SK-MEL-5 (cell line): ENCODE results near the gene CDC25B. TPM values are rescaled to one million over a fixed set of nuclear protein-coding genes. Genes with fewer than 3 reads are reported as not detected.
"Not testable (repeated sequence)": the region's sequence is repeated elsewhere in the genome, so short reads cannot be mapped to it uniquely, and the experiment has no call there.

Experiments used
- DNase-seq: peaks from one replicate; pipeline ENCODE4 v3.0.0-alpha.2; 2016; ENCODE audit warnings: low read depth, low spot score
- in situ Hi-C: cut with HindIII; loops from 2 replicates; pipeline ENCODE4 v1.10.0; 2016; ENCODE audit warnings: low sequenced_read_pairs, high pct_unique_total_duplicates, low pct_unique_long_range_greater_than_20kb
- total RNA-seq: library from RNA; depleted of rRNA; stranded (reverse); fragments of >200 nt; shearing (Covaris generic); gene quantifications from 2 replicates; pipeline ENCODE4 v1.2.3, GENCODE V29; 2014

Gene CDC25B
- total RNA-seq, 1 experiment from 2014 or later: 60.7 TPM

DNA sequence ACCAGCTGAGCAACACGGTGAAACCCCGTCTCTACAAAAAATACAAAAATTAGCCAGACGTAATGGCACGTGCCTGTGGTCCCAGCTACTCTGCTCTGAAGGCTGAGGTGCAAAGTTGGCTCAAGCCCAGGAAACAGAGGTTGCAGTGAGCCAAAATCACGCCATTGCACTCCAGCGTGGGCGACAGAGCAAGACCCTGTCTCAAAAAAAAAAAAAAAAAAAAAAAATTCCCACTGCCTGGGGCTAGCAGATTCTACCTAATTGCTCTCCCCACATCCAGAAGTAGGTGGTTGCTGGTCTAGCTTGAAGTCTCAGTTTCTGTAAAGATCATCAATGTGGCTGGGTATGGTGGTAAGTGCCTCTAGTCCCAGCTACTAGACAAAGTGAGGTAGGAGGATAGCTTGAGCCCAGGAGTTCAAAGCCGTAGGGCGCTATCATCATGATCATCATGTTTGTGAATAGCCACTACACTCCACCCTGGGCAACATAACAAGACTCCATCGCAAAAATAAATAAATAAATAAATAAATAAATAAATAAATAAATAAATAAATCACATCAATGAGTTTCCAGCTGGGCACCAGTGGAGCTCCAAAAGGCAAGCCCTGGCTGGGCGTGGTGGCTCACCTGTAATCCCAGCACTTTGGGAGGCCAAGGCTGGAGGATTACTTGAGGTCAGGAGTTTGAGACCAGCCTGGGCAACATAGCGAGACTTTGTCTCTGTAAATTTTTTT is 17.9 kb downstream of the CDC25B start:
- in situ Hi-C loops: no loop called here
- DNase-seq: no peak

DNA sequence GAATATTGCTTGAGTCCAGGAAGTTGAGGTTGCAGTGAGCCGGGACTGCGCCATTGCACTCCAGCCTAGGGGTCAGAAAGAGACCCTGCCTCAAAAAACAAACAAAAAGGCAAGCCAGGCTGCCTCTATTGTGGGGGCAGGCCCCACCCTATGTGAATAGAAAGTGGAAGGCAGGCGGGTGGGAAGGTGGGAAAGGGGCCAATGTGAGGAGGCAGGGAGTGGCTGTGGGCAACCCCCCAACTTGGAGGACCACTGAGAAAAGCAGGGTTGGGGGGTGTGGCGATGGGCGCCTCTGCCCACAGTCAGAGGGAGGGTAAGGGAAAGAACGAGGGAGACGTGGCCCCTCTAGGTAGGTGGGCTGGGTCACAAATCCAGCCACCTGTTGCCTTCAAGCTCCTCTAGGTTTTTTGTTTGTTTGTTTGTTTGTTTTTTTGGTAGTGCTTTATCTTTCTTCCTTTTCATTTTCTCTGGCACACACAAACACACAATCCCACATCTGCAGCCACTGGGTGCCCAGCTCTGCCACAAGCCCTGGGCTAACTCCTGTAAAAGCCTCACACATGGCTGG is 18.9 kb downstream of the CDC25B start:
- in situ Hi-C loops: no loop called here
- DNase-seq: no peak

DNA sequence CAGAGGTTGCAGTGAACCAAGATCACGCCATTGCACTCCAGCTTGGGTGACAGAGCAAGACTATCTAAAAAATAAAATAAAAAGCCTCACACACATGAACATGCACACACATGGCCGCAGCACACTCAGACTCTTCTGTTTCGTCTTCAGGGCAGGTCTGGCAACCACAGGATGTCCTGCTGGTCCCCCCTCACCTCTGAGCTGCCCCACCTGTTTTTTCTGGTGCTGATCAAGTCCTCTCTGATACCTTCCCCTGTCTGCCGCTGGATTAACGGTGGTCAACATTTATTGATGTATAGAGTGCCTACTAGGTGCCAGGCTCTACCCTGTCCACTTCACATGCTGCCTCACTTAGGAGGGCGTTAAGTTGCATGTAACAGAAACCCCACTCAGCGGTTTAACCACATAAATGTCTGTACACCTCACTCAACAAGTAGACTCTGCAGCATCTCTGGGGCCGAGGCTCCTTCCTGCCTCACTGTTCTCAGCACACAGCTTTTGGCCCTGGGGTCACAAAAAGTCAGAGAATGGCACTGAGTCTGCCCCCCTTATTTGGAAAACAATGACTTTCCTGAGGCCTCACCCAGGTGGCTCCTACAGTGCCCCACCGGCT is 19.7 kb downstream of the CDC25B start:
- in situ Hi-C loops: no loop called here
- DNase-seq: no peak

DNA sequence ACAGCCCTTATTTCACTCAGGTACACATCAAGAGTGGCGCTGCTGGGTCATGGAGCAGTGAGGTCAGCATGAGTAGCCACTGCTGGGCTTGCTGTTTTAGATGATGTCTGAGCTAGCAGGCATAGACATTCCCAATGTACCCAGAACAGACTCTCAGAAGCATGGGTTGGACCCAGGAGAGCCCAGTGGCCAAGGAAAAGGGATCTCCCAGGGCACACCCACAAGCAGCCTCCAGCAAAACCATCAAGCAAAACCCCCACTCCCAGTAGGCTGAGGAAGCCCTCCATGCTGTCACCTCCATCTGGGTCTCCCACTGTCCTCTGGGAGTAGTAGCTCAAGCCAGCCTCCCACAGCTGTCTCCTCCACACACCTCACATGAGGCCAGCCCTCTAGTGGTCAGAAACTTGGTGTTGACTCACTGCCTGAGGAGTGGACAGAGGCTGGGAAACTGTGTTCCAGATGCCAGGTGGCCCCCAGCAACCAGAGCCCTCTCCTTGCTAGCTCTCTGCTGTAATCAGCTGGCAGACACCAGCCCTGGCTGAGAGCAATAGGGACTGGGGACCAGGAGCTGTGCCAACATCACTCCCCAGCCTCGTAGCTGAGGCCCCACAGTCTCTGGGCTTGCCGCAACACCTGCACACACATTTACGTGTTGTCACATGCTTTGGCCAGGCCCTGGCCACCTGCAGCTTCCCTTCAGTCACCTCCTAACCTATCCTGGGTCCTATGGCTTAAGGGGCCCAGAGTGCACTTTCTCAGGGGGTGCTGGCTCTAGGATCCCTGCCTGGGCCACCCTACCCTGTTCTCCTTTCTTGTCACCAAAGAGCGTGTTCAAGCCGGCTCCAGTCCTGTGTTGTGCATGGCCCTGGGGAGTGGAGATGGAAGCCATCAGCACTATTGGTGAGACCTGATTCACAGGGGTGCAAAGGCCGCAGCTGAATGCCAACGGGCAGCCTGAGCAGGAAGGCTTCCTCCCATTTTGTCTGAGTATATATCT is 22.3 kb downstream of the CDC25B start:
- in situ Hi-C loops: no loop called here
- peak; percentile 92 for DNase-seq

DNA sequence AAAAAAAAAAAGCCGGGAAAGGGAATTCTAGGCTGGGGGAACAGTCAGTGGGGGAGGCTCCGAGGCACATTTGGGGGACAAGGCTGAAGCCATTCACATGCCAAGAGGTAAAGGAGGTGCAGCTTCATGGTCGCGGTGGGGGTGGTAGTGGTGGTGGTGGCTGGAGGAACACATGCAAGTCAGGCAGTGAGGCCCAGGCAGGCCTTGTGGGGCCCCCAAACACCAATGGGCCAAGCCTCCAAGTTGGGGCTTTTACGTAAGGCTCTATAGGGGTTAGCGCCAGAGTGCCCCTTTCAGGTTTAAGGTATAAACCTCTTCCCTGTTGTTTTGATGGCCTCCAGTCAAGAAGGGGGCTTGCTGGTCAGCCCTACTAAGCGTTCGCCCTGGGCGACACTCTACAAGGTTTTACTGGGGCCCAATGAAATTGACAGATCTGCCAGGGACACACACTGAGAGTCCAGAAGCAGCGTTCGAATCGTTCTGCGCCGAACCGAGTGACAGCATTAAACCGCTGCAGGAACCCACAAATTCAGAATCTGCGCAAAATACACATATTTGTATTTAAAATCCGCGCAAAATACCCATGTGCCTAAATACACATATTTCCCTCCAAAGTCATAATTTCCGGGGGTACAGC is 23.4 kb downstream of the CDC25B start:
- in situ Hi-C loops: no loop called here
- DNase-seq: no peak

DNA sequence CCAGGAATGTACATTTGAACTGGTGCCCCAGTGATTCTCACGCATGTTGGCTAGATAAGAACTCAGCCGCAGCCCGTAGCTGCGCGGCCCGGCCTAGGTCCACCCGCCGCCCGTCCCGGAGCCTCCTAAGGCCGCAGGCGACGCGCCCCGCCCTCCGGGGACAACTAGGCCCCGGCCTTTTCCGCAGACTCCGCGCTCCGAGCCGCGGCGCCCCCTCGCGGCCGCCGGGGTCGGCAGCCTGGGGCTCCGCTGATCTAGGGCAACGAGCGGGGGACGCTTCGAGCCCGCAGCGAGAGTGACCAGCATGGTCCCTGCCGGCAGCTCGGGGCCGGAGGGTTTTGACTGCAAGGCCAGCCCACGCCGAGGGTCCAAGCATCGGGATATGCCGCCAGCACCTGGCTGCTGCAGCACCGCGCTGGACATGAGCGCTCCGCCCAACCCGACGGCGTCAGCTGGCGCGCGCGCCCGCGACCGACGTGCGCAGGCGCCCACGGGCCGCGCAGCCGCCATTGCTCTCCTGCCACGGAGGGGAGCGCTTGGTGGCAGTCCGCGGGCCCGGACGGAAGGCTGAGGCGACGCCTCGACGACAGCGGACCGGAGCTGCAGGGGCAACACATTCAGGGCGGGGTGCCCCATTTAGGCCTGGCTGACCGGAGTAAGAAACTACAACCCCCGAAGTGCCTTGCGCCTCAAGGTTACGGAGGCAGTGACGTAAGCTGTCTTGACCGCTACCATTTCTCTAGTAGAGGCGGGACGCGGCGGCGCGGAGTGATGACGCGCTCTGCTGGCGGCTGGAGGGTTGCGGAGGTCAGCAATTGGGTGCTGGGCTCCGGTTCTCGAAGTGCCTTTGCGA is 24.2 kb downstream of the CDC25B start, which contains the start of gene AP5S1:
TSS of gene AP5S1 (plus strand) at position 500 of the 853 bp plus-strand sequence. CDS start 1,571 bp downstream, outside the sequence.
- peak; percentile 97 for DNase-seq
- in situ Hi-C loops: no loop called here

DNA sequence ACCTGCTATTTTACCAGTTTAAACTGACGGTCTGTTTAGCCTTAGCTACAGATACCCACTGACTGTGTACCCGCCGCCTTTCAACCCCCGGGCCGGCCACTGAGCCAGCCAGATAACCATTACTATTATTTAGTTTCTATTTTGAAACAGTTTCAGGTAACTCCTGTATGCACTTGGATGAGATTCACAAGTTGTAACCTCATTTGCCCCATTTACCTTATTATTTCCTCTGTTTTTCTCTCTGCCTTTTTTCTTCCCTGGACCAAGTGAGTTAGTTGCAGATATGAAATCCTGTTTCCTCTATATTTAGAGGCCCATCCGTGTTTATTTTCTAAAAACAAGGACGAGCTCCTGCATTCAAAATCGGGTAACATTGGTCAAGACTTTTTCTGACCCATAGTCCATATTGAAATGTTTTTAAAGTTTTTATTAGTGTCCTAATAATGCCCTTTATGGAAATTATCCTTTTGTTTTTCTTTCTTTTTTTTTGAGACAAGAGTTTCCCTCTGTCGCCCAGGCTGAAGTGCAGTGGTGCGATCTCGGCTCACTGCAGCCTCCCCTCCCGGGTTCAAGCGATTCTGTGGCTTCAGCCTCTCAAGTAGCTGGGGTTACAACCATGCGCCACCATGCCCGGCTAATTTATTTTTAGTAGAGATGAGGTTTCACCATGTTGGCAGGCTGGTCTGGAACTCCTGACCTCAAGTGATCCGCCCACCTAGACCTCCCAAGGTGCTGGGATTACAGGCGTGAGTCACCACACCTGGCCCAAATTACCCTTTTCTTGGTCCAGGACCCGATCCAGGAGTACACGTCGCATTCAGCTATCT is 25.0 kb downstream of the CDC25B start:
- no peak for DNase-seq
- in situ Hi-C loops: no loop called here

DNA sequence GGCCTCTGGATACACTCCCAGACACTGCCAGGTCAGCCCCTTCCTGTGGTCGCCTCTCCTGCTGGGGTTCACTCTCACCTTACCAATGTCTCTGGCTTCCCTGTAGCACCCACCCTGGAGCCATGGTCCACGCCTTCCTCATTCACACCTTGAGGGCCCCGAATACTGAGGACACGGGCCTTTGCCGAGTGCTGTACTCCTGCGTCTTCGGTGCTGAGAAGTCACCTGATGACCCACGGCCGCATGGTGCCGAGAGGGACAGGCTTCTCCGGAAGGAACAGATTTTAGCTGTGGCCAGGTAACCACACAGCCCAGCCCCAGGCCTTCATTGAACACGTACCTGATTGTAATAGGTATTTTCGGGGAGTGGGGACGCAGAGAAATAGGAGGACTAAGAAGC is 25.9 kb downstream of the CDC25B start:
- DNase-seq: no peak
- in situ Hi-C loops: no loop called here

DNA sequence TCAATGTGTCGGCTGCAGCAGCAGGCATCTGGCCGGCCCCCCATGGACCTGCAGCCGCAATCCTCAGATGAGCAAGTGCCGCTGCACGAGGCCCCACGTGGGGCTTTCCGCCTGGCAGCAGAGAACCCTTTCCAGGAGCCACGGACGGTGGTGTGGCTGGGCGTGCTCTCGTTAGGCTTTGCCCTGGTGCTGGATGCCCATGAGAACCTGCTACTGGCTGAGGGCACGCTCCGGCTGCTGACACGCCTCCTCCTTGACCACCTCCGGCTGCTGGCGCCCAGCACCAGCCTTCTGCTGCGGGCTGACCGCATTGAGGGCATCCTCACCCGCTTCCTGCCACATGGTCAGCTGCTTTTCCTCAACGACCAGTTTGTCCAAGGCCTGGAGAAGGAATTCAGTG is 27.8 kb downstream of the CDC25B start:
- in situ Hi-C loops: no loop called here

DNA sequence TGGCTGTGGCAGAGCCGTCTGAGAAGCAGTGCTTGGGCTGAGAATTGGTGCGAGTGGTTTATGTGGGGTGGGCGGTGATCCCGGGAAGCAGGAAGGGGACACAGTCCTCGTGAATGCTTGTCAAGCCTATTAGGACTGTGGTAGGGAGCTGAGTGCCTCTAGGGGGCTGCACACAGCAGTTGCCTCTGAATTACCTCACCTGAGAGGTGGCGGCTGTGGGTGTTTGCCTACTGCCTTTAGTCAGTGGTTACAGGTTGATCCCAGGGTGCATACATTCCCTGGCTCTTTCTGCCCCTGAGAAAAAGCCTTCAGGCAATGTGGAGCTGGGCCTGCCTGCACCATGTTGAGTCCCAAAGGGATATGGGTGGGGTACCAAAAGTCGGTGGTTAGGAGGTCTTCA is 29.4 kb downstream of the CDC25B start:
- no peak for DNase-seq
- in situ Hi-C loops: no loop called here

More for the DNA sequence above, 27.8 kb downstream of the CDC25B start:
- no peak for DNase-seq

DNA sequence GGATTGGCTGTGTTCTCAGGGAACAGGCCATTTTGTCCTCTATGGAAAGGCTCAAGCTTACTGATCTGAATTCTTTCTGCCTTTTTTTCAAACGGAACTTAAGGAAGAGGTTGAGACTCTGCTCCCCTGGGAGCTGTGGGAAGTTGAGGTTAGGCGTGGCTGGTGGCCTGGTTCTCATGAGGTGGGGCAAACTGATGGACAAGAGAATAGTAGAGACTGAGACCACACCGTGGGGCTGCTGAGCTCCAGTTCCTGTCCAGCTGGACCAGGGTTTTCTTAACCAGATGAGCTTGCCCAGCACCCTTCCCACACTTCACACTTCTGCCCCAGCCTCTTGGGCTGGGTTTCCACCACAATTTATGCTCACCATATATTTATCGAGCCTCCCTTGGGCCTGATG is 30.3 kb downstream of the CDC25B start:
- DNase-seq: no peak
- in situ Hi-C loops: no loop called here

DNA sequence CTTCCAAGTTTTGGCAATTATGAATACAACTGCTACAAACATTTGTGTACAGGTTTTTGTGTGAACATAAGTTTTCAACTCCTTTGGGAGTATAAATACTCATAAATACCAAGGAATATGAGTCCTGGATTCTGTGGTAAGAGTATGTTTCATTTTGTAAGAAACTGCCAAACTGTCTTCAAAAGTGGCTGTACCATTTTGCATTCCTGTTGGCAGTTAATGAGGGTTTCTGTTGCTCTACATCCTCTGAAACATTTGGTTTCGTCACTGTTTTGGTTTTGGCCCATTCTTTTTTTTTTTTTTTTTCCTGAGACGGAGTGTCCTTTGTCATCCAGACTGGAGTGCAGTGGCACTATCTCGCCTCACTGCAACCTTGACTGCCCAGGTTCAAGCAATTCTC is 32.7 kb downstream of the CDC25B start:
- in situ Hi-C loops: no loop called here
- no peak for DNase-seq

DNA sequence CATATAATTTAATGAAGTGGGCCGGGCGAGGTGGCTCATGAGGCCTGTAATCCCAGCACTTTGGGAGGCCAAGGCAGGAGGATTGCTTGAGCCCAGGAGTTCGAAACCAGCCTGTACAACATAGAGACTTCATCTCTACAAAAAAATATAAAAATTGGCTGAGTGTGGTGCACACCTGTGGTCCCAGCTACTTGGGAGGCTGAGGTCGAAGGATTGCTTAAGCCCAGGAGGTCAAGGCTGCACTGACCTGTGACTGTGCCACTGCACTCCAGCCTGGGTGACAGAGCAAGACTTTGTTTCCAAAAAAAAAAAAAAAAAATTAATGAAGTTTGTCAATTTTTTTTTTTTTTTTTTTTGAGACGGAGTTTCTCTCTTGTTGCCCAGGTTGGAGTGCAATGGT is 33.8 kb downstream of the CDC25B start:
- DNase-seq, in situ Hi-C loops: not testable (repeated sequence)

DNA sequence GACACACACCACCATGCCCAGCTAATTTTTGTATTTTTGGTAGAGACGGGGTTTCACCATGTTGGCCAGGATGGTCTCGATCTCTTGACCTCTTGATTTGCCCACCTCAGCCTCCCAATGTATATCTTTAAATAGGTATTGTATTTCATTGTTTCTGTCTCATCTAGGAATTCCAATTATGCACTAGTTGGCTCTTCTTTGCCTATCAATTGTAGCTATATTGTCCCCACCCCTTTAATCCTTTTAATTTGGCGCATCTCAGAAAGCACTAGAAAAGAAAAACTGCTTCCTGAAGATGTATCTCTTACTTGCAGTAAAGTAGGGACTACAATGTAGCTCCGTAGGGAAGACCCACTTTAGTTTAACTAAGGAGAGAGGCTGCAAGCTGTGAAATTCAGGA is 40.0 kb downstream of the CDC25B start:
- in situ Hi-C loops: no loop called here
- DNase-seq: no peak

DNA sequence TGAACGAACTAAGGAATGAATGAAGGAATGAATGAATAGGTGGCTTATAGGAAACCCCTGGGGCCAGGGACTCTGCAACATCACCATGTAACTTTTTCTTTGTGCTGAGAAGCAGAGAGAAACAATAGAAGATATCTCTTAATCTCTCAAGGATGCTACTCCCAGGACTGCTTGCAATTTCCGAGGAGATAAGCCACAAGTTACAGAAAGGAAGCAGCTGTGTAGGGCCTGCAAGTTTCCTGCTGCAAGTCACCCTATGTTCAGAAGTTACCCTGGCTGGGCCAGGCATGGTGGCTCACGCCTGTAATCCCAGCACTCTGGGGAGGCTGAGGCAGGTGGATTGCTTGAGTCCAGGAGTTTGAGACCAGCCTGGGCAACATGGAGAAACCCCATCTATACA is 43.2 kb downstream of the CDC25B start:
- in situ Hi-C loops: no loop called here
- no peak for DNase-seq

DNA sequence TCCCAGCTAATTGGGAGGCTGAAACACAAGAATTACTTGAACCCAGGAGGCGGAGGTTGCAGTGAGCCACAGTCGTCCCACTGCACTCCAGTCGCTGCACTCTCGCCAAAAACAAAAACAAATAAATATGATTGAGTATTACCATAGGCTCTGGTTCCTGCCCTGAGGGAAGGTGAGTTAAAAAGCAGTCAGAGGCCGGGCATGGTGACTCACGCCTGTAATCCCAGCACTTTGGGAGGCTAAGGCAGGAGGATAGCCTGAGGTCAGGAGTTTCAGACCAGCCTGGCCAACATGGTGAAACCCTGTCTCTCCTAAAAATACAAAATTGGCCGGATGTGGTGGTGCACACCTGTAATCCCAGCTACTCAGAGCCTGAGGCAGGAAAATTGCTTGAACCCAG is 44.1 kb downstream of the CDC25B start:
- DNase-seq, in situ Hi-C loops: not testable (repeated sequence)
